AG10803 (cell line): ENCODE results near the gene PRKCH.

Experiments used
- DNase-seq: peaks from one replicate; pipeline ENCODE4 v3.0.0; 2010; ENCODE audit warnings: low read depth
- H3K4me3 ChIP-seq: 2 replicates; pipeline ENCODE4 v1.5.1; 2011; ENCODE audit warnings: mild to moderate bottlenecking, low read length, control low read depth
- TF ChIP-seq, protein P1 (sequence below): conservative IDR thresholded peaks from 2 replicates; pipeline ENCODE4 v1.5.1; 2011; ENCODE audit warnings: mild to moderate bottlenecking, low read length, control low read depth, inconsistent platforms

Gene PRKCH

GRCh38 chr14:61498811-61499210, 177.4 kb downstream of the PRKCH start:
- TF ChIP-seq, protein P1, sequence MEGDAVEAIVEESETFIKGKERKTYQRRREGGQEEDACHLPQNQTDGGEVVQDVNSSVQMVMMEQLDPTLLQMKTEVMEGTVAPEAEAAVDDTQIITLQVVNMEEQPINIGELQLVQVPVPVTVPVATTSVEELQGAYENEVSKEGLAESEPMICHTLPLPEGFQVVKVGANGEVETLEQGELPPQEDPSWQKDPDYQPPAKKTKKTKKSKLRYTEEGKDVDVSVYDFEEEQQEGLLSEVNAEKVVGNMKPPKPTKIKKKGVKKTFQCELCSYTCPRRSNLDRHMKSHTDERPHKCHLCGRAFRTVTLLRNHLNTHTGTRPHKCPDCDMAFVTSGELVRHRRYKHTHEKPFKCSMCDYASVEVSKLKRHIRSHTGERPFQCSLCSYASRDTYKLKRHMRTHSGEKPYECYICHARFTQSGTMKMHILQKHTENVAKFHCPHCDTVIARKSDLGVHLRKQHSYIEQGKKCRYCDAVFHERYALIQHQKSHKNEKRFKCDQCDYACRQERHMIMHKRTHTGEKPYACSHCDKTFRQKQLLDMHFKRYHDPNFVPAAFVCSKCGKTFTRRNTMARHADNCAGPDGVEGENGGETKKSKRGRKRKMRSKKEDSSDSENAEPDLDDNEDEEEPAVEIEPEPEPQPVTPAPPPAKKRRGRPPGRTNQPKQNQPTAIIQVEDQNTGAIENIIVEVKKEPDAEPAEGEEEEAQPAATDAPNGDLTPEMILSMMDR: no peak
- peak; percentile 81 for DNase-seq
- no peak overlapping the region for H3K4me3 ChIP-seq

GRCh38 chr14:61499991-61500390, 178.6 kb downstream of the PRKCH start:
- TF ChIP-seq, protein P1: no peak
- no peak for DNase-seq
- H3K4me3 ChIP-seq: no peak overlapping the region

- TF ChIP-seq, protein P1: no peak
- H3K4me3 ChIP-seq: no peak overlapping the region
- no peak for DNase-seq
Observed at GRCh38 chr14:61501714-61502458, 180.5 kb downstream of the PRKCH start.

GRCh38 chr14:61502459-61503093, 181.2 kb downstream of the PRKCH start:
- DNase-seq: no peak
- H3K4me3 ChIP-seq: no peak overlapping the region
- TF ChIP-seq, protein P1: no peak

GRCh38 chr14:61503167-61503801, 181.9 kb downstream of the PRKCH start:
- no peak overlapping the region for H3K4me3 ChIP-seq
- DNase-seq: peak; percentile 43
- TF ChIP-seq, protein P1: no peak

GRCh38 chr14:61504901-61505300, 183.5 kb downstream of the PRKCH start:
- no peak for DNase-seq
- no peak overlapping the region for H3K4me3 ChIP-seq
- TF ChIP-seq, protein P1: no peak
